Keratinocyte (primary cell): ENCODE measurements around the gene ZBED4. TPM values are rescaled to one million over a fixed set of nuclear protein-coding genes. Genes with fewer than 3 reads are reported as not detected.

ENCODE experiments used
- DNase-seq: peaks from one replicate; pipeline ENCODE4 v3.0.0-alpha.2; 2011; ENCODE audit warnings: low read depth, missing footprints, low spot score
- FAIRE-seq: peaks from 2 replicates; lab custom pipeline; 2011; peaks lifted over from hg19 to GRCh38; lab: Jason Lieb, UNC
- H2AFZ ChIP-seq: 2 replicates; pipeline ENCODE4 v1.6.0; 2012; ENCODE audit warnings: low read length, control low read depth, inconsistent platforms; ENCODE audit not compliant: control insufficient read depth
- H3K27ac ChIP-seq: 2 replicates; pipeline ENCODE4 v1.5.1; 2011; ENCODE audit warnings: low read length; ENCODE audit not compliant: control insufficient read depth, insufficient read depth
- H3K27me3 ChIP-seq: 3 replicates; pipeline ENCODE4 v1.6.0; 2011; ENCODE audit warnings: low read length; ENCODE audit not compliant: control insufficient read depth, insufficient read depth; ENCODE audit errors: extremely low read depth
- H3K36me3 ChIP-seq, 2 experiments: 2 replicates in 1 of 2; 3 replicates in 1 of 2; pipeline ENCODE4 v1.5.1; 2011; ENCODE audit warnings: low read length in 2 of 2, mild to moderate bottlenecking in 1 of 2; ENCODE audit not compliant: control insufficient read depth in 2 of 2, insufficient read depth in 2 of 2; ENCODE audit errors: extremely low read depth in 1 of 2
- H3K4me1 ChIP-seq: 3 replicates; pipeline ENCODE4 v1.5.1; 2011; ENCODE audit warnings: low read length; ENCODE audit not compliant: control insufficient read depth, insufficient read depth; ENCODE audit errors: extremely low read depth
- H3K4me2 ChIP-seq: 3 replicates; pipeline ENCODE4 v1.6.0; 2011; ENCODE audit warnings: low read depth, low read length; ENCODE audit not compliant: control insufficient read depth, insufficient read depth; ENCODE audit errors: extremely low read depth
- H3K4me3 ChIP-seq, 3 experiments: fragments of 200-600 bp in 1 of 3; sonication (generic) in 1 of 3; 2 replicates in 2 of 3; 3 replicates in 1 of 3; pipeline ENCODE4 v1.5.1; 2011 to 2016; ENCODE audit warnings: low read length in 3 of 3, mild to moderate bottlenecking in 3 of 3, control low read depth in 2 of 3, inconsistent platforms in 1 of 3, low read depth in 1 of 3, mixed read lengths in 1 of 3, mixed run types in 1 of 3, moderate library complexity in 1 of 3; ENCODE audit not compliant: control insufficient read depth in 2 of 3, insufficient read depth in 2 of 3; ENCODE audit errors: extremely low read depth in 1 of 3
- H3K79me2 ChIP-seq: 2 replicates; pipeline ENCODE4 v1.6.0; 2012; ENCODE audit warnings: low read length; ENCODE audit not compliant: control insufficient read depth, insufficient read depth
- H3K9ac ChIP-seq: 3 replicates; pipeline ENCODE4 v1.6.0; 2011; ENCODE audit warnings: low read length; ENCODE audit not compliant: control insufficient read depth, insufficient read depth; ENCODE audit errors: extremely low read depth
- H3K9me1 ChIP-seq: 3 replicates; pipeline ENCODE4 v1.6.0; 2011; ENCODE audit warnings: low read length; ENCODE audit not compliant: control insufficient read depth, insufficient read depth; ENCODE audit errors: extremely low read depth
- H3K9me3 ChIP-seq: 2 replicates; pipeline ENCODE4 v1.5.1; 2012; ENCODE audit warnings: low read depth, low read length; ENCODE audit not compliant: control insufficient read depth
- H4K20me1 ChIP-seq: 3 replicates; pipeline ENCODE4 v1.6.0; 2011; ENCODE audit warnings: low read length; ENCODE audit not compliant: control insufficient read depth, insufficient read depth; ENCODE audit errors: extremely low read depth
- CTCF ChIP-seq, 3 experiments: IDR thresholded peaks in 1 of 3; conservative IDR thresholded peaks in 1 of 3; optimal IDR thresholded peaks in 1 of 3; 2 replicates in 2 of 3; 3 replicates in 1 of 3; pipeline versions ENCODE3 to v1.5.1; 2011; ENCODE audit warnings: low read length in 3 of 3, mild to moderate bottlenecking in 3 of 3, moderate library complexity in 2 of 3, control low read depth in 1 of 3, inconsistent platforms in 1 of 3; ENCODE audit not compliant: insufficient read depth in 2 of 3; ENCODE audit errors: extremely low read depth in 1 of 3
- EZH2 ChIP-seq: IDR thresholded peaks from one replicate; pipeline ENCODE4 v1.6.1; 2012; ENCODE audit warnings: inconsistent platforms, mild to moderate bottlenecking, low read length, moderate library complexity
- dilution Hi-C: fragments of 300-500 bp; cut with MboI; formaldehyde crosslinking; loops from one replicate; pipeline ENCODE4 v1.7.0; 2020; ENCODE audit warnings: low sequenced_read_pairs; ENCODE audit not compliant: extremely low pct_ligation_motif_present
- polyA plus RNA-seq, 5 experiments: library from polyadenylated mRNA; depleted of rRNA in 3 of 5; stranded (reverse) in 3 of 5; stranded (forward) in 1 of 5; unstranded in 1 of 5; fragments of >200 nt; gene quantifications; 1 replicate in 1 of 5; 2 replicates in 3 of 5; 3 replicates in 1 of 5; pipeline versions ENCODE4 v1.2.1 to v1.2.3, GENCODE V29; 2011 to 2012; ENCODE audit warnings: missing spikeins in 2 of 5, low read depth in 1 of 5, low replicate concordance in 1 of 5

ZBED4 gene
- polyA plus RNA-seq, 1 donor (not counting 4 experiments of a cell fraction or from before 2014, with no cell fraction given) = 7.1 TPM

GRCh38 chr22:49913026-49913425, 59.4 kb downstream of the ZBED4 start:
- dilution Hi-C loops = no loop called here
- Histone ChIP-seq H3K79me2 (peaks cover 7% of the 10 kb centered on the region), H4K20me1 (no peaks in the 10 kb centered on the region), H3K27ac (no peak overlapping the region), H3K27me3 (no peaks in the 10 kb centered on the region), H3K9ac (no peak overlapping the region), H3K4me3 (no peak overlapping the region), H3K4me1 (peaks cover 6% of the 10 kb centered on the region), H3K9me1 (no peaks in the 10 kb centered on the region), H3K4me2 (no peak overlapping the region), H3K36me3 (peaks cover 2 to 13% of the 10 kb centered on the region in 2 experiments), H3K9me3 (no peaks in the 10 kb centered on the region), H2AFZ (no peak overlapping the region)
- no peak for TF ChIP-seq EZH2
- TF ChIP-seq CTCF (optimal IDR thresholded peaks at IDR 0.05 in 1 of 3, IDR thresholded peaks at IDR 0.05 in 1 of 3, conservative IDR thresholded peaks at IDR 0.05 in 1 of 3; ENCODE audit: extremely low read depth in 1 of 3, insufficient read depth in 2 of 3, low read length in 3 of 3) = no peak
- FAIRE-seq = no peak
- DNase-seq = no peak

GRCh38 chr22:49913446-49913845, 59.8 kb downstream of the ZBED4 start:
- Histone ChIP-seq H3K9me3 (no peaks in the 10 kb centered on the region), H3K36me3 (peaks cover 2 to 13% of the 10 kb centered on the region in 2 experiments), H4K20me1 (no peaks in the 10 kb centered on the region), H3K27me3 (no peaks in the 10 kb centered on the region), H3K4me3 (no peak overlapping the region), H3K9me1 (no peaks in the 10 kb centered on the region), H3K4me2 (no peak overlapping the region), H3K27ac (no peak overlapping the region), H3K9ac (no peak overlapping the region), H3K4me1 (peaks cover 6% of the 10 kb centered on the region), H3K79me2 (peaks cover 7% of the 10 kb centered on the region), H2AFZ (no peak overlapping the region)
- TF ChIP-seq CTCF (optimal IDR thresholded peaks at IDR 0.05 in 1 of 3, IDR thresholded peaks at IDR 0.05 in 1 of 3, conservative IDR thresholded peaks at IDR 0.05 in 1 of 3; ENCODE audit: extremely low read depth in 1 of 3, insufficient read depth in 2 of 3, low read length in 3 of 3) (no peak), EZH2 (no peak)
- FAIRE-seq (no peak), DNase-seq (no peak)
- dilution Hi-C loops = no loop called here
